ENCODE data around the gene RBBP4. TPM values are rescaled to one million over a fixed set of nuclear protein-coding genes. Genes with fewer than 3 reads are reported as not detected.

Gene RBBP4
- total RNA-seq, 2 donors from 2014 or later = 122 to 183 TPM

GRCh38 chr1:32611859-32612188 lies 39.2 kb upstream of the RBBP4 start:
- no peaks in the 10 kb centered on the region for H3K9me3 ChIP-seq
- H3K27me3 ChIP-seq (replicated peaks; ENCODE audit: insufficient read depth) = no peaks in the 10 kb centered on the region
- H3K4me3 ChIP-seq = peak overlapping the region; percentile 26 to 38
- H3K36me3 ChIP-seq = no peaks in the 10 kb centered on the region
- intact Hi-C loops (cut with DNase I) = no loop called here
- H3K4me1 ChIP-seq (replicated peaks) = no peaks in the 10 kb centered on the region
- no peak for DNase-seq (ENCODE audit: low spot score)
- 8% methylated on average over 12 of the region's 12 CpGs for WGBS
- TF ChIP-seq POLR2AphosphoS5 (IDR thresholded peaks at IDR 0.05) (no peak), POLR2A (IDR thresholded peaks at IDR 0.05) (no peak), CTCF (IDR thresholded peaks at IDR 0.05) (no peak)
- H3K27ac ChIP-seq = no peak overlapping the region

GRCh38 chr1:32612189-32612881 lies 38.7 kb upstream of the RBBP4 start:
- intact Hi-C loops (cut with DNase I) = no loop called here
- peak; percentile 59 for DNase-seq (ENCODE audit: low spot score)
- Histone ChIP-seq H3K4me1 (replicated peaks) (no peaks in the 10 kb centered on the region), H3K4me3 (peak overlapping the region; percentile 26 to 38), H3K36me3 (no peaks in the 10 kb centered on the region), H3K9me3 (no peaks in the 10 kb centered on the region), H3K27me3 (replicated peaks; ENCODE audit: insufficient read depth) (no peaks in the 10 kb centered on the region), H3K27ac (no peak overlapping the region)
- 4% methylated on average over 35 of the region's 35 CpGs for WGBS
- TF ChIP-seq POLR2AphosphoS5 (IDR thresholded peaks at IDR 0.05) = peak; percentile 54
- TF ChIP-seq CTCF (IDR thresholded peaks at IDR 0.05) = peak in 3 of 4 experiments; percentile 16 to 61 (median 49)
- TF ChIP-seq POLR2A (IDR thresholded peaks at IDR 0.05) = peak; percentile 32

GRCh38 chr1:32613472-32613871 lies 37.5 kb upstream of the RBBP4 start:
- Histone ChIP-seq H3K27ac (no peak overlapping the region), H3K27me3 (replicated peaks; ENCODE audit: insufficient read depth) (no peaks in the 10 kb centered on the region), H3K36me3 (no peaks in the 10 kb centered on the region), H3K4me1 (replicated peaks) (no peaks in the 10 kb centered on the region), H3K4me3 (no peak overlapping the region), H3K9me3 (no peaks in the 10 kb centered on the region)
- TF ChIP-seq CTCF (IDR thresholded peaks at IDR 0.05) (no peak), POLR2AphosphoS5 (IDR thresholded peaks at IDR 0.05) (no peak), POLR2A (IDR thresholded peaks at IDR 0.05) (no peak)
- no peak for DNase-seq (ENCODE audit: low spot score)
- 82% methylated on average over 5 of the region's 5 CpGs for WGBS
- intact Hi-C loops (cut with DNase I) = no loop called here

- TF ChIP-seq POLR2AphosphoS5 (IDR thresholded peaks at IDR 0.05) = no peak
- no peak for TF ChIP-seq POLR2A (IDR thresholded peaks at IDR 0.05)
- no peak for TF ChIP-seq CTCF (IDR thresholded peaks at IDR 0.05)
- DNase-seq (ENCODE audit: low spot score) = no peak
- H3K9me3 ChIP-seq = no peaks in the 10 kb centered on the region
- H3K36me3 ChIP-seq = no peaks in the 10 kb centered on the region
- H3K27me3 ChIP-seq (replicated peaks; ENCODE audit: insufficient read depth) = no peaks in the 10 kb centered on the region
- intact Hi-C loops (cut with DNase I) = no loop called here
- H3K27ac ChIP-seq = no peak overlapping the region
- 94% methylated on average over 5 of the region's 5 CpGs for WGBS
- H3K4me1 ChIP-seq (replicated peaks) = no peaks in the 10 kb centered on the region
- no peak overlapping the region for H3K4me3 ChIP-seq
These were observed 32.3 kb upstream of the RBBP4 start for GRCh38 chr1:32618673-32619221.
